ENCODE data around the gene PFDN1.

The PFDN1 gene

DNA sequence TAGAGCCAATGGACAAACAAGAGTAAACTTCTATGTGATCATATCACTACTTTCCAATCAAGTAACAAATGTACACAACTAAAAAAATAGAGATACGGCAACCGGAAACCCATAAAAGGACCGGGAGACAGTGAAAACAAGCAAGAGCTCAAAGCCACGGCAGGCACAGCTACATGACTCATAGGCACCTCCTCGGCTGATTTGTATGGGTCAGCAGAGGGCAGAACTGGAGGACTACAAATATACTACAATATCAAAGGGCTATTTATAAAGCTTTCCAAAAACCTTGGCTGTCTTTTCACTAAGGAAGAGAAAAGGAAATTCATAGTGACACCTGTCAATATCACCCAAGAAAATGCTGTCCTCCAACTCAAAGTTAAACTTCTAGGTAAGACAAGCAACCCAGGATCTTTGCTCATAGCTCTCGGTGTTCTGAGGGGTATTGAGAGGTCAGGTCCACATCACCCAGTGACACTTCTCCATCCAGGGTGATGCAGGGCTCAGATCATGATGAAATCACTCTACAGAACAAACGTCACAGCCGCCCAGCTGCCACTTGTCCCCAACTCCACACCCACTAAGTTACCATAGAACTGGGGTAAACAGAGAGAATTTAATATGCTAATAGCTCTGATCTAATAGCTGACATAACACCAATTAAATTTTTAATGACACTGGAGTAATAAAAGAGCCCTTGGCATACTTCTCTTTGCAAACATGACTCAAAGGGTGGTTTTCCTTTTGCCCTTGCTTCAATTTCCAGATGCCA is 41.3 kb downstream of the PFDN1 start:
- Histone ChIP-seq H3K4me1 (ENCODE audit: control insufficient read depth, low read depth, low read length) (peaks cover 11% of the 10 kb centered on the region), H2BK5ac (ENCODE audit: low read length) (no peak overlapping the region)
- peak; percentile 73 for DNase-seq

DNA sequence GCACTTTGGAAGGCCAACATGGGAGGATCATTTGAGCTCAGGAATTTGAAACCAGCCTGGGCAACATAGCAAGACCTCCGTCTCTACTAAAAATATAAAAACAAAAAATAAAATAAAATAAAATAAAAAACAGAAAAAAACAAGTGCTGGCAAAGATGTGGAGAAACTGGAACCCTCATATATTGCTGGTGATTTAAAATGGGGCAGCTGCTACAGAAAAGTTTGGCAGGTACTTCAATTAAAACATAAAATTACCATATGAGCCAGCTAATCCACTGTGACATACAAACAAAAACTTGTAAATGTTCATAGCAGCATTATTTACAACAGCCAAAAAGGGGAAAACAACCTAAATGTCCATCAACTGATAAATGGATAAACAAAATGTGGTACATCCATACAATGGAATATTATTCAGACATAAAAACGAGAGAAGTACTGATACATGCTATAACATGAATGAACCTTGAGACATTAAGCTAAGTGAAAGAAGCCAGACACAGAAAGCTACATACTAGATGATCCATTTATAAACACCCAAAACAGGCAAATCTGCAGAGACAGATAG is 42.7 kb downstream of the PFDN1 start:
- H2BK120ac ChIP-seq (ENCODE audit: low read depth, low read length), result no peak overlapping the region
- no peak overlapping the region for H2BK15ac ChIP-seq (replicated peaks; ENCODE audit: low read depth)
- no CpG with 5 or more reads among the region's 2 CpGs for WGBS (ENCODE audit: extremely low coverage, insufficient coverage, low lambda C conversion rate)

More for the DNA sequence above, 41.3 kb downstream of the PFDN1 start:
- Histone ChIP-seq H3K56ac (ENCODE audit: low read length) (no peak overlapping the region), H3K4me2 (ENCODE audit: low read length) (no peak overlapping the region), H3K27ac (ENCODE audit: low read depth, low read length) (no peak overlapping the region), H3K23ac (ENCODE audit: low read length) (no peak overlapping the region), H2BK15ac (replicated peaks; ENCODE audit: low read depth) (no peak overlapping the region), H4K8ac (ENCODE audit: low read depth, low read length) (no peak overlapping the region), H3K4ac (ENCODE audit: low read depth, low read length) (no peak overlapping the region), H3K9ac (ENCODE audit: low read length) (no peak overlapping the region), H2BK120ac (ENCODE audit: low read depth, low read length) (no peak overlapping the region), H3K79me1 (ENCODE audit: low read length) (peaks cover 14% of the 10 kb centered on the region), H3K36me3 (ENCODE audit: control insufficient read depth, insufficient read depth, low read length) (no peaks in the 10 kb centered on the region), H4K5ac (ENCODE audit: low read length) (no peak overlapping the region), H3K27me3 (ENCODE audit: insufficient read depth, low read length, poor library complexity) (no peaks in the 10 kb centered on the region), H3K4me3 (ENCODE audit: low read length) (no peak overlapping the region), H3K18ac (ENCODE audit: low read length) (no peak overlapping the region), H3K79me2 (ENCODE audit: control insufficient read depth, insufficient read depth, low read length) (peaks cover 13% of the 10 kb centered on the region), H2AK5ac (ENCODE audit: low read length) (no peak overlapping the region)
- WGBS (ENCODE audit: extremely low coverage, insufficient coverage, low lambda C conversion rate), result no CpG with 5 or more reads among the region's 8 CpGs

DNA sequence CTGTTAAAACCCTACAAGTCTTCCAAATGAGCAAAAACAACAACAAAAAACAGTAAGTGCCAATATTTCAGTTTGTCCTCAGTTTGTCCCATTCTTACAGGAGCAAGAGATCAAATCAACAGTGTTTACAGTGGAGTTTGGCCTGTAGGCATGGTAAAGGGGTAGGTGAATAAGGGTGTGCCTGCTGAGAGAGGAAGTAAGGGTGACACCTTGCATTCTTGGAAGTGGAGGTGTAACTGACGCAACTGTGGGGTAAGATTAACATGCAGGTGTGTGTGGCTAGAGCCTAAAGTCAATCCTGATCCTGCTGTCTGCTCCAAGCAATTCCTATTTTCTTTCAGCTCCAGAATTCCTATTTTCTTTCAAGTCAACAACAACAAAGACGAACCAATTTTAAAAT is 43.4 kb downstream of the PFDN1 start:
- Histone ChIP-seq H3K23ac (ENCODE audit: low read length) (no peak overlapping the region), H3K18ac (ENCODE audit: low read length) (no peak overlapping the region), H3K27ac (ENCODE audit: low read depth, low read length) (no peak overlapping the region), H2BK120ac (ENCODE audit: low read depth, low read length) (no peak overlapping the region), H3K4me1 (ENCODE audit: control insufficient read depth, low read depth, low read length) (peaks cover 11% of the 10 kb centered on the region), H3K4me2 (ENCODE audit: low read length) (no peak overlapping the region), H3K27me3 (ENCODE audit: insufficient read depth, low read length, poor library complexity) (no peaks in the 10 kb centered on the region), H2AK5ac (ENCODE audit: low read length) (no peak overlapping the region), H3K4me3 (ENCODE audit: low read length) (no peak overlapping the region), H3K9ac (ENCODE audit: low read length) (no peak overlapping the region), H3K79me1 (ENCODE audit: low read length) (peaks cover 16% of the 10 kb centered on the region), H2BK5ac (ENCODE audit: low read length) (peak overlapping the region; percentile 46), H4K8ac (ENCODE audit: low read depth, low read length) (no peak overlapping the region), H3K79me2 (ENCODE audit: control insufficient read depth, insufficient read depth, low read length) (peaks cover 12% of the 10 kb centered on the region), H3K56ac (ENCODE audit: low read length) (no peak overlapping the region), H2BK15ac (replicated peaks; ENCODE audit: low read depth) (no peak overlapping the region), H3K36me3 (ENCODE audit: control insufficient read depth, insufficient read depth, low read length) (no peaks in the 10 kb centered on the region), H4K5ac (ENCODE audit: low read length) (no peak overlapping the region), H3K4ac (ENCODE audit: low read depth, low read length) (no peak overlapping the region)
- DNase-seq, result peak; percentile 95
- no CpG with 5 or more reads among the region's 2 CpGs for WGBS (ENCODE audit: extremely low coverage, insufficient coverage, low lambda C conversion rate)

More for the DNA sequence above, 42.7 kb downstream of the PFDN1 start:
- H3K56ac ChIP-seq (ENCODE audit: low read length), result no peak overlapping the region
- no peak for DNase-seq
- H3K4me2 ChIP-seq (ENCODE audit: low read length), result no peak overlapping the region
- no peak overlapping the region for H4K8ac ChIP-seq (ENCODE audit: low read depth, low read length)
- H3K79me2 ChIP-seq (ENCODE audit: control insufficient read depth, insufficient read depth, low read length), result peaks cover 14% of the 10 kb centered on the region
- no peak overlapping the region for H3K9ac ChIP-seq (ENCODE audit: low read length)
- no peak overlapping the region for H4K5ac ChIP-seq (ENCODE audit: low read length)
- H3K18ac ChIP-seq (ENCODE audit: low read length), result no peak overlapping the region
- H3K79me1 ChIP-seq (ENCODE audit: low read length), result peaks cover 14% of the 10 kb centered on the region
- no peak overlapping the region for H3K4me3 ChIP-seq (ENCODE audit: low read length)
- peaks cover 11% of the 10 kb centered on the region for H3K4me1 ChIP-seq (ENCODE audit: control insufficient read depth, low read depth, low read length)
- no peak overlapping the region for H3K4ac ChIP-seq (ENCODE audit: low read depth, low read length)
- no peaks in the 10 kb centered on the region for H3K36me3 ChIP-seq (ENCODE audit: control insufficient read depth, insufficient read depth, low read length)
- no peak overlapping the region for H3K27ac ChIP-seq (ENCODE audit: low read depth, low read length)
- H3K23ac ChIP-seq (ENCODE audit: low read length), result no peak overlapping the region
- no peak overlapping the region for H2BK5ac ChIP-seq (ENCODE audit: low read length)
- H2AK5ac ChIP-seq (ENCODE audit: low read length), result no peak overlapping the region
- H3K27me3 ChIP-seq (ENCODE audit: insufficient read depth, low read length, poor library complexity), result no peaks in the 10 kb centered on the region

DNA sequence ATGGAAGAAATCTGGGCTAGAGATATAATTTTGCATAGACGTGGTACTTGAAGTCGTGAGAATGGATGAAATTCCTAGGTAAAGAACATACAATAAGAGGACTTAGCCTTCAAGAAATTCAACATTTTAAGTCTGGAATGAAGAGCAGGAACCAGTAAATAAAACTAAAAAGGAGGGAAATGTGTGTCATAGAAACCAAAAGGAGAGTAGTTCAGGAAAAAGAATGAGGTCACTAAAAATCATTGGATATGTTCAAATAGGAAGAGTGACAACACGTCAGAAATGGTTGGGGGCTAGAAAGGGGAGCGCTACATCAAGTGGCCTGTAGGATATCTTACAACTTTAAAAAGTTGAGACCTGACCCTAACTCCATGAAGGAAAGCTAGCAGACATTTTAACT is 44.0 kb downstream of the PFDN1 start:
- no peak overlapping the region for H3K4me3 ChIP-seq (ENCODE audit: low read length)
- no peak overlapping the region for H3K56ac ChIP-seq (ENCODE audit: low read length)
- no peak overlapping the region for H3K23ac ChIP-seq (ENCODE audit: low read length)
- H2AK5ac ChIP-seq (ENCODE audit: low read length), result no peak overlapping the region
- no peak overlapping the region for H4K8ac ChIP-seq (ENCODE audit: low read depth, low read length)
- WGBS (ENCODE audit: extremely low coverage, insufficient coverage, low lambda C conversion rate), result no CpG with 5 or more reads among the region's 4 CpGs
- H3K4me1 ChIP-seq (ENCODE audit: control insufficient read depth, low read depth, low read length), result peaks cover 11% of the 10 kb centered on the region
- no peak overlapping the region for H3K9ac ChIP-seq (ENCODE audit: low read length)
- H3K36me3 ChIP-seq (ENCODE audit: control insufficient read depth, insufficient read depth, low read length), result no peaks in the 10 kb centered on the region
- peaks cover 19% of the 10 kb centered on the region for H3K79me1 ChIP-seq (ENCODE audit: low read length)
- H4K5ac ChIP-seq (ENCODE audit: low read length), result no peak overlapping the region
- no peak for DNase-seq
- peak overlapping the region; percentile 10 for H3K27ac ChIP-seq (ENCODE audit: low read depth, low read length)
- H2BK15ac ChIP-seq (replicated peaks; ENCODE audit: low read depth), result no peak overlapping the region
- no peak overlapping the region for H3K4me2 ChIP-seq (ENCODE audit: low read length)
- peaks cover 12% of the 10 kb centered on the region for H3K79me2 ChIP-seq (ENCODE audit: control insufficient read depth, insufficient read depth, low read length)
- H3K27me3 ChIP-seq (ENCODE audit: insufficient read depth, low read length, poor library complexity), result no peaks in the 10 kb centered on the region
- H3K4ac ChIP-seq (ENCODE audit: low read depth, low read length), result no peak overlapping the region
- peak overlapping the region; percentile 46 for H2BK5ac ChIP-seq (ENCODE audit: low read length)
- H3K18ac ChIP-seq (ENCODE audit: low read length), result no peak overlapping the region
- no peak overlapping the region for H2BK120ac ChIP-seq (ENCODE audit: low read depth, low read length)

DNA sequence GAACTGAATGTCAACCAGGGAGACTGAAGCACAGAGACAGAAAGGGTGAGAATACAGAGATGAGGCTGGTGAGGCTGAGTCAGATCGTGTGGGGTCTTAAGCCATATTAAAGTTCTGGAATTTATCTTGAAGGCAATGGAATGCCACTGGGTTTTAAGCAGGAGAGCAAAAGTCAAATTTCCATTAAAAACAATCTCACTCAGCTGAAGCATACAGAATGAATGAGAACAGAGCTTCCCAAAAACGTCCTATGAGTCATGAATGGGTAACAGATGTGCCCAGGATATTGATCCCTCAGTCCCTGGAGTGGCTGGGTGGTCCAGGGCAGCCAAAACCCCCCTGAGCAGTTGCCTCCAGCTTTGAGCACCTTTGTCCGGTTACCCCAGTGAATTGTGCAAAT is 44.9 kb downstream of the PFDN1 start:
- Histone ChIP-seq H3K79me2 (ENCODE audit: control insufficient read depth, insufficient read depth, low read length) (peaks cover 17% of the 10 kb centered on the region), H4K8ac (ENCODE audit: low read depth, low read length) (no peak overlapping the region), H3K4me3 (ENCODE audit: low read length) (no peak overlapping the region), H2BK15ac (replicated peaks; ENCODE audit: low read depth) (no peak overlapping the region), H2AK5ac (ENCODE audit: low read length) (no peak overlapping the region), H3K4ac (ENCODE audit: low read depth, low read length) (no peak overlapping the region), H3K56ac (ENCODE audit: low read length) (no peak overlapping the region), H3K23ac (ENCODE audit: low read length) (no peak overlapping the region), H3K36me3 (ENCODE audit: control insufficient read depth, insufficient read depth, low read length) (no peaks in the 10 kb centered on the region), H3K4me2 (ENCODE audit: low read length) (no peak overlapping the region), H4K5ac (ENCODE audit: low read length) (no peak overlapping the region), H3K79me1 (ENCODE audit: low read length) (peaks cover 22% of the 10 kb centered on the region), H2BK120ac (ENCODE audit: low read depth, low read length) (no peak overlapping the region), H3K27me3 (ENCODE audit: insufficient read depth, low read length, poor library complexity) (no peaks in the 10 kb centered on the region), H3K18ac (ENCODE audit: low read length) (no peak overlapping the region), H3K27ac (ENCODE audit: low read depth, low read length) (no peak overlapping the region), H2BK5ac (ENCODE audit: low read length) (no peak overlapping the region), H3K4me1 (ENCODE audit: control insufficient read depth, low read depth, low read length) (peaks cover 11% of the 10 kb centered on the region), H3K9ac (ENCODE audit: low read length) (no peak overlapping the region)
- no peak for DNase-seq
- WGBS (ENCODE audit: extremely low coverage, insufficient coverage, low lambda C conversion rate), result no CpG with 5 or more reads among the region's 3 CpGs

Measured in mesendoderm (in vitro differentiated cells).